ENCODE measurements around the gene FAH.

FAH gene

DNA sequence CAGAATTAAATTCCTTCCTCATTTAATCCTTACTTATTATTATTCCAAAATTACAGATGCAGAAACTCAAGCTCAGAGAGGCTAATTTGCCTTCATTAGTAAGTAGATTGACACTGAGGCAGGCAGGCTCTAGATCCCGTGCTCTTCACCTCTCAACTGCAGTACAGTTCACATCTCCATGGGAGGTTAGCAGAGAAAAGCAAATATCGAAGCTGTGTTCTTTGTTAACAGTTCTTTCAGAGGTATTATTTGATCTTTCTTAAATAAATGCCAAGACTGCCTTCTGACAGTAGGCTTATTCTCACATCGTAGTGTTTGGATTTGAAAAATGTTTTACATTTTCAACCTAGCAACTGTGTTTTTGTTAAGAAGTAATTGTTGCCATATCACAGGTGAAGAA lies 15.9 kb upstream of the FAH start:
- Histone ChIP-seq H3K27me3 (no peaks in the 10 kb centered on the region), H3K4me1 (ENCODE audit: control insufficient read depth in 1 of 2, insufficient read depth in 1 of 2, low read depth in 1 of 2, low read length in 1 of 2) (peaks cover 3 to 4% of the 10 kb centered on the region in 2 experiments), H3K36me3 (peaks cover 50% of the 10 kb centered on the region), H3K4me3 (ENCODE audit: low read depth in 1 of 2, low read length in 1 of 2) (no peak overlapping the region), H3K27ac (no peak overlapping the region), H3K9me3 (no peaks in the 10 kb centered on the region)
- TF ChIP-seq, protein P1, sequence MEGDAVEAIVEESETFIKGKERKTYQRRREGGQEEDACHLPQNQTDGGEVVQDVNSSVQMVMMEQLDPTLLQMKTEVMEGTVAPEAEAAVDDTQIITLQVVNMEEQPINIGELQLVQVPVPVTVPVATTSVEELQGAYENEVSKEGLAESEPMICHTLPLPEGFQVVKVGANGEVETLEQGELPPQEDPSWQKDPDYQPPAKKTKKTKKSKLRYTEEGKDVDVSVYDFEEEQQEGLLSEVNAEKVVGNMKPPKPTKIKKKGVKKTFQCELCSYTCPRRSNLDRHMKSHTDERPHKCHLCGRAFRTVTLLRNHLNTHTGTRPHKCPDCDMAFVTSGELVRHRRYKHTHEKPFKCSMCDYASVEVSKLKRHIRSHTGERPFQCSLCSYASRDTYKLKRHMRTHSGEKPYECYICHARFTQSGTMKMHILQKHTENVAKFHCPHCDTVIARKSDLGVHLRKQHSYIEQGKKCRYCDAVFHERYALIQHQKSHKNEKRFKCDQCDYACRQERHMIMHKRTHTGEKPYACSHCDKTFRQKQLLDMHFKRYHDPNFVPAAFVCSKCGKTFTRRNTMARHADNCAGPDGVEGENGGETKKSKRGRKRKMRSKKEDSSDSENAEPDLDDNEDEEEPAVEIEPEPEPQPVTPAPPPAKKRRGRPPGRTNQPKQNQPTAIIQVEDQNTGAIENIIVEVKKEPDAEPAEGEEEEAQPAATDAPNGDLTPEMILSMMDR (IDR thresholded peaks at IDR 0.05) = no peak

DNA sequence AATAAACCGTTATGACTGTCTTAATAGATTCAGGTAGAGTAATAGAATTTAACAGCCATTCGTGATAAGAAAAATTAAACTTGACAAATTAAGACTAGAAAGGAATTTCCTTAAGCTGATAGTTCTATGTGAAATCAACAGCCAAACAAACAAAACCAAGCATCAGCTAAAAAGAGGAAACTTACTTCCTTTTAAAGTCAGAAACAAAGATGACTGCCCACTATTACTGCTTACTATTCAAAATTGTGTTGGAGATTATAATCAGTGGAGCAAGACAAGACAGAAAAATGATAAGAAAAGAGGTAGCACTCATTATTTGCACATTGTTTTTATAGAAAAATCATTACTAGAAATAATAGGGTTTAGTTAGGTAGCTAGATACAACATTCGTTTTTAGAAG lies 13.8 kb upstream of the FAH start:
- no peaks in the 10 kb centered on the region for H3K9me3 ChIP-seq
- no peaks in the 10 kb centered on the region for H3K27me3 ChIP-seq
- H3K4me1 ChIP-seq (ENCODE audit: control insufficient read depth in 1 of 2, insufficient read depth in 1 of 2, low read depth in 1 of 2, low read length in 1 of 2) = peaks cover 3 to 4% of the 10 kb centered on the region in 2 experiments
- peaks cover 38% of the 10 kb centered on the region for H3K36me3 ChIP-seq
- H3K27ac ChIP-seq = no peak overlapping the region
- TF ChIP-seq, protein P1 (IDR thresholded peaks at IDR 0.05) = no peak
- no peak overlapping the region for H3K4me3 ChIP-seq (ENCODE audit: low read depth in 1 of 2, low read length in 1 of 2)

DNA sequence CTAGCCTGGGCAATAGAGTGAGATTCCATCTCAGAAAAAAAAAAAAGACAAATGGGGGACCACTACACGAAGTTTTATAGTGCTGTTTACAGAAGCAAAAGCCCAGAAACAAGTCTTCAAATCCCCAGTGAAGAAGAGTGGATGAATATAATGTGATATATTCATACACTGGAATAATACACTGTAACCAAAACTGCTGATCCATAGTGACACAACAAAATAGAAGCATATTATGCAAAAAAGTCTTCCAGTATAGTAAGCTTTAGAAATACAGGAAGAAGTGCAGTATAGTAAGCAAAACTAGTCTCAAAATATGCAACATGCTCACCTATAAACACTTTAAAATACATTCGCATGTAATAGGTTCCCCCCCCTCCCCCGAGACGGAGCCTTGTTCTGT lies 11.9 kb upstream of the FAH start:
- Histone ChIP-seq H3K4me3 (ENCODE audit: low read depth in 1 of 2, low read length in 1 of 2) (no peak overlapping the region), H3K9me3 (no peaks in the 10 kb centered on the region), H3K4me1 (ENCODE audit: control insufficient read depth in 1 of 2, insufficient read depth in 1 of 2, low read depth in 1 of 2, low read length in 1 of 2) (peaks cover 3 to 4% of the 10 kb centered on the region in 2 experiments), H3K36me3 (peaks cover 19% of the 10 kb centered on the region), H3K27ac (no peak overlapping the region), H3K27me3 (no peaks in the 10 kb centered on the region)
- TF ChIP-seq, protein P1 (IDR thresholded peaks at IDR 0.05) = no peak

DNA sequence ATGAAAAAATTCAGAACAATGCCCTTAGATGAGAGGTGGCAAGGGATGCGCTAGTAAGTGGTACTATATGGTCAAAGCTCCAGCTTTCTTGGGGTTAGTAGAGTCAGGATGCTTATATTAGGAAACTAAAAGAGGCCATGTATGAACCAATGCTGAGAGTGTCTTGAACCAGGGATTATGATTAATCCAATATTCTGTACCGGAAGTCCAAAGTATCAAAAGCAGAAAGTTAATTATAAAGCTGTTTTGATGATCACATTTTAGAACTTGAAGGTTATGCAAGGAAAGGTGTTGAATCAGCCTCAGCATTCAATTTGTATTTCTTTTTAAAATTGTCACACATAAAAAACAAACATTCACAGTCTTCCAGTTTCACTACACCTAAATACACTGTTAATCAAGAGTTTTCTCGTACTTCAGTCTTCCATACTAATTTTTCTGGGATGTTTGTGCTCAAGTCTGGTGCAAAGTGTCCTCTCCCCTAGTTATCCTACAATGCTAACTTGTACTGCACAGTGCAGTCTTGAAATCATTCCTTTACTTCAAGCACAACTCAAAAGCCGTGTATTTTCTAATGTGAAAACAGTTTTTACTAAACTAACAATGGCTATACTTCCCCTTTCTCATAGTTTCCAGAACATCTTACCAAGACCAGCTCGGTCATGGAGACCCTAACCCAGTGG lies 10.7 kb upstream of the FAH start:
- TF ChIP-seq, protein P1 (IDR thresholded peaks at IDR 0.05) = no peak
- peaks cover 8% of the 10 kb centered on the region for H3K36me3 ChIP-seq

DNA sequence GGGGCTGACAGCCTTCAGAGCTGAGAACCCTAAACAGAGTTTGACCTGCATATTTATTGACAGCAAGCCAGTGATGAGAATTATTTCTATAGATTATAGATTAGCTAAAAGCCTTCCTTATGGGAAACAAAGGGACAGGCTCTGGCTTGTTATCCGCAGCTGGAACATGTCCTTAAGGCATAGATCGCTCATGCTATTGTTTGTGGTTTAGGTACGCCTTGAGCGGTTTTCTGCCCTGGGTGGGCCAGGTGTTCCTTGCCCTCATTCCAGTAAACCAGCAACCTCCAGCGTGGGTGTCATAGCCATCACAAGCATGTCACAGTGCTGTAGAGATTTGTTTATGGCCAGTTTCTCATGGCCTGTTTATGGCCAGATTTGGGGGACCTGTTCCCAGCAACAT lies 10.2 kb upstream of the FAH start:
- TF ChIP-seq, protein P1 (IDR thresholded peaks at IDR 0.05) = no peak
- H3K27me3 ChIP-seq = no peaks in the 10 kb centered on the region
- H3K4me3 ChIP-seq (ENCODE audit: low read depth in 1 of 2, low read length in 1 of 2) = no peak overlapping the region
- H3K9me3 ChIP-seq = no peaks in the 10 kb centered on the region
- H3K36me3 ChIP-seq = peaks cover 2% of the 10 kb centered on the region
- peaks cover 3 to 4% of the 10 kb centered on the region in 2 experiments for H3K4me1 ChIP-seq (ENCODE audit: control insufficient read depth in 1 of 2, insufficient read depth in 1 of 2, low read depth in 1 of 2, low read length in 1 of 2)
- H3K27ac ChIP-seq = no peak overlapping the region

More for the DNA sequence above, 10.7 kb upstream of the FAH start:
- Histone ChIP-seq H3K4me1 (ENCODE audit: control insufficient read depth in 1 of 2, insufficient read depth in 1 of 2, low read depth in 1 of 2, low read length in 1 of 2) (peaks cover 3 to 4% of the 10 kb centered on the region in 2 experiments), H3K4me3 (ENCODE audit: low read depth in 1 of 2, low read length in 1 of 2) (no peak overlapping the region), H3K27ac (no peak overlapping the region), H3K27me3 (no peaks in the 10 kb centered on the region), H3K9me3 (no peaks in the 10 kb centered on the region)

Data from neutrophil (primary cell).